Measurements from ENCODE around the gene PSTPIP1.

- TF ChIP-seq CTCF (IDR thresholded peaks at IDR 0.05): no peak
- no peak for TF ChIP-seq POLR2A (IDR thresholded peaks at IDR 0.05)
These were observed 73.7 kb downstream of the PSTPIP1 start for GRCh38 chr15:77068633-77069032.

Measured in breast epithelium (tissue), 3 donors.